Spleen (tissue), 11 donors: Measurements from ENCODE around the gene AHNAK2. TPM values are rescaled to one million over a fixed set of nuclear protein-coding genes. Genes with fewer than 3 reads are reported as not detected.
A peak's percentile ranks its signal among the peaks of the same experiment; 100 is the strongest.

Experiments used
- DNase-seq: peaks from one replicate; pipeline ENCODE4 v3.0.0-alpha.2; 2020
- H3K27ac ChIP-seq, 8 donors: fragments of 200-600 bp; sonication (generic) in 7 of 8; 1 replicate in 4 of 8; 2 replicates in 4 of 8; pipeline versions ENCODE4 v1.5.0 to v1.8.0; 2016 to 2021; ENCODE audit warnings: inconsistent platforms in 4 of 8, mild to moderate bottlenecking in 4 of 8, moderate library complexity in 1 of 8
- H3K27me3 ChIP-seq, 7 donors: fragments of 200-600 bp; sonication (generic) in 6 of 7; replicated peaks in 1 of 7; 1 replicate in 4 of 7; 2 replicates in 3 of 7; pipeline versions ENCODE4 v1.5.0 to v1.8.0; 2016 to 2021; ENCODE audit warnings: inconsistent platforms in 3 of 7, mild to moderate bottlenecking in 1 of 7
- H3K36me3 ChIP-seq, 6 donors: fragments of 200-600 bp; sonication (generic) in 5 of 6; 1 replicate in 4 of 6; 2 replicates in 2 of 6; pipeline versions ENCODE4 v1.5.0 to v1.8.0; 2016 to 2021; ENCODE audit warnings: inconsistent platforms in 2 of 6
- H3K4me1 ChIP-seq, 6 donors: fragments of 200-600 bp; sonication (generic) in 5 of 6; 1 replicate in 3 of 6; 2 replicates in 3 of 6; pipeline versions ENCODE4 v1.5.0 to v1.8.0; 2016 to 2021; ENCODE audit warnings: inconsistent platforms in 3 of 6
- H3K4me3 ChIP-seq, 8 donors: fragments of 200-600 bp; sonication (generic) in 7 of 8; 1 replicate in 4 of 8; 2 replicates in 4 of 8; pipeline versions ENCODE4 v1.5.0 to v1.8.0; 2016 to 2021; ENCODE audit warnings: inconsistent platforms in 4 of 8, mild to moderate bottlenecking in 4 of 8, moderate library complexity in 2 of 8
- H3K9me3 ChIP-seq, 8 donors: fragments of 200-600 bp; sonication (generic) in 7 of 8; 1 replicate in 4 of 8; 2 replicates in 4 of 8; pipeline versions ENCODE4 v1.5.0 to v1.8.0; 2016 to 2021; ENCODE audit warnings: inconsistent platforms in 4 of 8
- POLR2A ChIP-seq, 3 donors: fragments of 450-650 bp; IDR thresholded peaks; one replicate each; pipeline ENCODE4 v1.5.1; 2017; ENCODE audit warnings: antibody characterized with exemption in 3 of 3, mild to moderate bottlenecking in 1 of 3
- POLR2AphosphoS5 ChIP-seq, 3 donors: sonication (generic); formaldehyde crosslinking; IDR thresholded peaks; one replicate each; pipeline ENCODE4 v1.5.1; 2017; ENCODE audit warnings: antibody characterized with exemption in 3 of 3
- WGBS, 5 donors: extraction: QIAGEN DNeasy Blood & Tissue Kit in 3 of 5; methylation state at CpG; one replicate each; pipeline versions ENCODE4 v1.1.5 to v1.1.7; 2013 to 2018; 5-methylcytosine and 5-hydroxymethylcytosine counted together
- intact Hi-C: fragments of 100-400 bp; cut with DNase I; formaldehyde crosslinking; loops from one replicate; pipeline ENCODE4 v1.15.0; 2023; ENCODE audit warnings: low total_unique reads
- polyA plus RNA-seq, 3 donors: library from polyadenylated mRNA; stranded (reverse); fragments of 200-250 nt; gene quantifications; one replicate each; pipeline ENCODE4 v1.2.1, GENCODE V29; 2013
- total RNA-seq, 7 donors: library from RNA; depleted of rRNA in 3 of 7; stranded (reverse); fragments of >200 nt in 3 of 7; fragmentation: NEBNext Ultra II Directional in 4 of 7; extraction: Animal tissue kit (Norgen Biotek cat#: 25700) in 4 of 7; gene quantifications; one replicate each; pipeline versions ENCODE4 v1.1.0 to v1.2.1, GENCODE V29; 2016 to 2021
- TF ChIP-seq, protein P1 (sequence below), 11 experiments: fragments of 200-600 bp in 7 of 11; fragments of 450-650 bp in 4 of 11; sonication (generic) in 4 of 11; IDR thresholded peaks in 8 of 11; conservative IDR thresholded peaks in 3 of 11; 1 replicate in 7 of 11; 2 replicates in 4 of 11; pipeline versions ENCODE4 v1.4.0 to v1.8.0; 2016 to 2021; ENCODE audit warnings: antibody characterized with exemption in 11 of 11, inconsistent platforms in 4 of 11, mild to moderate bottlenecking in 1 of 11
- donor health status: healthy with polysubstance abuse.
- donor health status: DM: no; HTN: no; CAD: no; lungs with moderate emphysema.
- donor health status: DM: no; HTN: no; CAD: no.
- donor health status: Bipolar disorder and iron deficiency.
- donor health status: healthy.
- donor health status: DM: no; HTN: no; CAD: no.
- donor health status: DM: yes; HTN: yes; CAD: no.

AHNAK2 gene
- total and polyA plus RNA-seq, 10 donors = 0.26 to 1.3 (median 0.71) TPM

DNA sequence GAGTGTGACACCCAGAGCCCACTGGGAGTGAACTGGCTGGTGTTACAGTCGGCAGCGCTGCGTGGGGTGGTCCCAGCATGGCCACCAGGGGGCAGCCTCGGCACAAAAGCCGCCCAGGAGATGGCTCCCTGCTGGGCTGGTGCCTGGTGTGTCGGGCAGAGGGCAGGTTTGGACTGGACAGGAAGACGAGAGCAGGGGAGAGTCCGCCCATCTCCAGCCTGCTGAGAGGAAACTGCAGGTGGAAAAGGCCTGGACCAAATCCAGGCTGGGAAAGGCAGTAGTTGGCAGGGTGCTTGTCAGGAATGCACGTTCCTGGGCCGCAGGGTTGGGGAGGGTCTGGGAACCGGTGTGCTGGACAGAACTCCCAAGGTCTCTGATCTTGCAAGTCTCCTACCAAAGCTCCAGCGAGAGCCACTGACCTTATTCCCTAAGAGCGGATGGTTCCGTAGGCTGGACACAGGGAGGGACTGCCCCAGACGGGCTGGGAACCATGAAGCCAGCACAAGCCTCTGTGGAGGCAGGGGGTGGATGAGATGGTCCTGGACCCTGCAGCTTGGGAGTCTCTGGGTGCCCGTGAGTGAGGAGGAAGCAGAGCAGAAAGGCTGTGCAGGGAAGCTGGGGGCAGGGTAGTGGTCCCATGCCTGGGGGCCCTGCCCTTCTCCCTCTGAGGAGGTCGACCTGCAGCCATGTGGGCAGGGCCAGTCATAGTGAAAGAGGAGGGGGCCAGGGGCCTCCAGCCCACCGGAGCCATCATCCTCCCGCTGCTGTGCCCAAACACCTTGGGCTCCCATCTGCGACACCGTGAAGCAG, 1.8 kb downstream of the AHNAK2 start:
- no peaks in the 10 kb centered on the region for H3K36me3 ChIP-seq
- H3K9me3 ChIP-seq = no peaks in the 10 kb centered on the region
- peaks cover 9 to 55% (median 34%) of the 10 kb centered on the region in 6 donors for H3K4me1 ChIP-seq
- H3K27ac ChIP-seq = no peak overlapping the region
- peak overlapping the region in 1 of 8 donors; percentile 22 for H3K4me3 ChIP-seq
- intact Hi-C loops = loop anchor here (2.0 kb wide), 1 partner anchor 68 kb away; no protein-coding TSS in a partner anchor
- WGBS, 5 donors = 28 to 45% (median 40%) methylated on average over 13 to 21 of the region's 21 CpGs
- TF ChIP-seq, protein P1, sequence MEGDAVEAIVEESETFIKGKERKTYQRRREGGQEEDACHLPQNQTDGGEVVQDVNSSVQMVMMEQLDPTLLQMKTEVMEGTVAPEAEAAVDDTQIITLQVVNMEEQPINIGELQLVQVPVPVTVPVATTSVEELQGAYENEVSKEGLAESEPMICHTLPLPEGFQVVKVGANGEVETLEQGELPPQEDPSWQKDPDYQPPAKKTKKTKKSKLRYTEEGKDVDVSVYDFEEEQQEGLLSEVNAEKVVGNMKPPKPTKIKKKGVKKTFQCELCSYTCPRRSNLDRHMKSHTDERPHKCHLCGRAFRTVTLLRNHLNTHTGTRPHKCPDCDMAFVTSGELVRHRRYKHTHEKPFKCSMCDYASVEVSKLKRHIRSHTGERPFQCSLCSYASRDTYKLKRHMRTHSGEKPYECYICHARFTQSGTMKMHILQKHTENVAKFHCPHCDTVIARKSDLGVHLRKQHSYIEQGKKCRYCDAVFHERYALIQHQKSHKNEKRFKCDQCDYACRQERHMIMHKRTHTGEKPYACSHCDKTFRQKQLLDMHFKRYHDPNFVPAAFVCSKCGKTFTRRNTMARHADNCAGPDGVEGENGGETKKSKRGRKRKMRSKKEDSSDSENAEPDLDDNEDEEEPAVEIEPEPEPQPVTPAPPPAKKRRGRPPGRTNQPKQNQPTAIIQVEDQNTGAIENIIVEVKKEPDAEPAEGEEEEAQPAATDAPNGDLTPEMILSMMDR (IDR thresholded peaks at IDR 0.05 in 8 of 11, conservative IDR thresholded peaks at IDR 0.05 in 3 of 11) = peak; percentile 88 to 98 (median 95)
- TF ChIP-seq POLR2AphosphoS5 (IDR thresholded peaks at IDR 0.05) (peak; percentile 46 to 76 (median 63)), POLR2A (IDR thresholded peaks at IDR 0.05) (no peak)
- DNase-seq = peak; percentile 96
- H3K27me3 ChIP-seq = peaks cover 0 to 75% (median 38%) of the 10 kb centered on the region in 7 donors

DNA sequence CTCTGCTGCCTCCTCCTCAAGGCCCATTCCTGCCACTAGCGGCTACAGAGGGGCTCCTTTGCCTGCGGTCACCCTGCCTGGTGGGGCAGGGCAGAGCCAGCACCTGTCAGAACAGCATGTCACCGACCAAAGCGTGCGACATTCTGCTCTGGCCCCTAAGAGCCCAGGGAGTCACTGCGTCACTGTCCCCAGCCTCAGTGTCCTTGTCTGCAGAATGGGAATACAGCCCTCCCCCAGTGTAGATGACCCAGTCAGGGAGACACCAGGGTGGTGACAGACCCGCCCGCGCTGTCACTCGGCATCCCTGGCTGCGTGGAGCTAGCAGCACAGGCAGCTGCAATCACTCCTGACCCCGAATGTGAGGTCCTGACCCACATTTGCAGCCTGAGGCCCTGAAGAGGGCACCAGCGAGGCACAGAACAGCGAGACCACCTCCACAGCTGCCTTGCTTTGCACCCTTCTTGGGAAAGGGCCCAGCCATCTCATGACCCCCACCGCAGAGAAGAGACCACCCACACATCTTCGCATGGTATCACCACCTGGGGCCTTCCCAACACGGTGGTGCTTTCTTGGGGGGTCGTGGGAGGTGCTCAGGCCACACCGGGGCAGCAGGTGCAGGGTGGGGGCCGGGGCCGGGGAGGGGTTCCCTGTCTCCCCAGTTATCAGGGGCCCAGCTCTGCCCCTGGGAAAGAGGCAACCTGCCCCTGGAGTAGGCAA, 2.5 kb downstream of the AHNAK2 start:
- Histone ChIP-seq H3K4me3 (peak overlapping the region in 1 of 8 donors; percentile 22), H3K9me3 (no peaks in the 10 kb centered on the region), H3K4me1 (peaks cover 9 to 55% (median 34%) of the 10 kb centered on the region in 6 donors), H3K27ac (no peak overlapping the region), H3K27me3 (peaks cover 0 to 77% (median 38%) of the 10 kb centered on the region in 7 donors), H3K36me3 (no peaks in the 10 kb centered on the region)
- intact Hi-C loops = loop anchor here (2.0 kb wide), 1 partner anchor 69 kb away; no protein-coding TSS in a partner anchor
- 48 to 77% (median 51%) methylated on average over 7 to 21 of the region's 21 CpGs for WGBS, 5 donors
- peak; percentile 77 for DNase-seq
- TF ChIP-seq, protein P1 (IDR thresholded peaks at IDR 0.05 in 8 of 11, conservative IDR thresholded peaks at IDR 0.05 in 3 of 11) = no peak
- TF ChIP-seq POLR2AphosphoS5 (IDR thresholded peaks at IDR 0.05) = no peak
- no peak for TF ChIP-seq POLR2A (IDR thresholded peaks at IDR 0.05)

DNA sequence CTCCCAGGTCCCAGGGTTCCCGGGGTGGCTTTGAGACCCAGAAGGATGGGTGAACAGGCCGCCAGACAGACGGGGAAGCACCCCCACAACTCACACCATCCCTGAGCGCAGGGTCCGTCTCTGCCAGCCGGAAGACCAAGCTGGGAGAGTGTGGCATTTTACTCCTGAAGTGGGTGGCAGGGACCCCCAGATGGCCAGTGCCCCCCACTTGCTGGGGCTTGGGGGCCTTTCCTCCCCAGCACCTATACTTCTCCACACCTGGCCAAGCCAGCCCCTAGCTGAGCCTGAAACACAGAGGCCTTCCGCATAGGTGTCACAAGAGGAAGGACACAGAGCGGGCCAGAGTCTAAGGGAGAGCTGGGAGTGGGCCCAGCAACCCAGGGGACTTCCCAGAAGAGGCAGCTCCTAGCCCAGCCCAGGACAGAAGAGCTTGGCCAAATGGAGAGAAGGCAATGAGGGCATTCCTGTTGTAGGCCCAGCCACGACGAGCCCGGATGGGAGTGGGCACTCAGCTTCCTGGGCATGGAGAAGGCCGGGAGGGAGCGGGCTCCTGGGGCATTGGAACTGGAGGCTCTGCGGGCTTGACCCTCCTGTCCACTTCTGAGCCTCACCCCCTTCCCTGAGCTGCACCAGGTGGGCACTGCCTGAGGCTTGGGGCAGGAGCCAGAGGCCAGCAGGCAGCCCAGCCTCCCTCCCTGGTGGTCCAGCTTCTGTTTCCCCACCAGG, 3.3 kb downstream of the AHNAK2 start:
- Histone ChIP-seq H3K36me3 (no peaks in the 10 kb centered on the region), H3K4me3 (no peak overlapping the region), H3K4me1 (peaks cover 9 to 55% (median 34%) of the 10 kb centered on the region in 6 donors), H3K27me3 (peaks cover 0 to 84% (median 42%) of the 10 kb centered on the region in 7 donors), H3K27ac (no peak overlapping the region), H3K9me3 (no peaks in the 10 kb centered on the region)
- peak; percentile 72 for DNase-seq
- WGBS, 5 donors = 89 to 93% (median 91%) methylated on average over 11 to 14 of the region's 14 CpGs
- TF ChIP-seq, protein P1 (IDR thresholded peaks at IDR 0.05 in 8 of 11, conservative IDR thresholded peaks at IDR 0.05 in 3 of 11) = no peak
- TF ChIP-seq POLR2A (IDR thresholded peaks at IDR 0.05) = no peak
- no peak for TF ChIP-seq POLR2AphosphoS5 (IDR thresholded peaks at IDR 0.05)
- intact Hi-C loops = no loop called here
